HepG2 (cell line): ENCODE data around the gene COBL. TPM values are rescaled to one million over a fixed set of nuclear protein-coding genes. Genes with fewer than 3 reads are reported as not detected.

ENCODE experiments used
- ATAC-seq: fragments of 200-7000 bp; cut with Tn5 transposase; 3 replicates; pipeline ENCODE4 v1.9.1; 2020; ENCODE audit warnings: mild to moderate bottlenecking, moderate library complexity
- BruUV-seq: library from RNA; stranded (reverse); fragments of 400-500 nt; replicated peaks from 2 replicates; lab custom pipeline; 2021; lab: Mats Ljungman, UMichigan
- CTCF ChIA-PET: fragments of 300-600 bp; formaldehyde crosslinking; extraction: SDS; loops from one replicate; lab custom pipeline; 2021; ENCODE audit warnings: low total read pairs, inconsistent platforms, low intra/inter-chr PET ratio; lab: Yijun Ruan, JAX
- POLR2A ChIA-PET: fragments of 350-600 bp; sonication (Branson Sonifier 250); formaldehyde crosslinking; loops from one replicate; lab custom pipeline; 2020; ENCODE audit warnings: antibody characterized with exemption, inconsistent platforms; lab: Yijun Ruan, JAX
- DNase-seq: peaks from one replicate; pipeline ENCODE4 v3.0.0-alpha.2; 2015; ENCODE audit warnings: low spot score
- FAIRE-seq: peaks from 3 replicates; lab custom pipeline; 2011; peaks lifted over from hg19 to GRCh38; lab: Jason Lieb, UNC
- H2AFZ ChIP-seq: one replicate; pipeline ENCODE4 v1.6.1; 2011; ENCODE audit warnings: low read length, inconsistent platforms
- H3K27ac ChIP-seq: fragments of 300-600 bp; 3 replicates; pipeline ENCODE4 v1.8.0; 2011; ENCODE audit warnings: mixed run types, mild to moderate bottlenecking, mixed read lengths, low read length, inconsistent platforms; ENCODE audit not compliant: insufficient read depth; ENCODE audit errors: extremely low read length
- H3K27me3 ChIP-seq, 2 experiments: fragments of 200-600 bp in 1 of 2; 2 replicates in 1 of 2; 3 replicates in 1 of 2; pipeline versions ENCODE4 v1.6.0 to v1.8.0; 2011; ENCODE audit warnings: low read length in 2 of 2, mild to moderate bottlenecking in 2 of 2, moderate library complexity in 2 of 2, inconsistent platforms in 1 of 2; ENCODE audit not compliant: insufficient read depth in 2 of 2, control insufficient read depth in 1 of 2
- H3K36me3 ChIP-seq, 2 experiments: fragments of 200-600 bp in 1 of 2; replicated peaks in 1 of 2; 2 replicates in 1 of 2; 3 replicates in 1 of 2; pipeline versions ENCODE4 v1.5.1 to v1.8.0; 2011; ENCODE audit warnings: low read length in 2 of 2, inconsistent platforms in 1 of 2; ENCODE audit not compliant: insufficient read depth in 2 of 2, control insufficient read depth in 1 of 2
- H3K4me1 ChIP-seq: 2 replicates; pipeline ENCODE4 v1.5.1; 2012; ENCODE audit warnings: low read length, inconsistent platforms; ENCODE audit not compliant: insufficient read depth
- H3K4me2 ChIP-seq: 2 replicates; pipeline ENCODE4 v1.6.0; 2011; ENCODE audit warnings: low read depth, low read length, inconsistent platforms
- H3K4me3 ChIP-seq, 3 experiments: fragments of 200-600 bp in 1 of 3; sonication (generic), shearing (Covaris generic) in 1 of 3; replicated peaks in 1 of 3; 2 replicates each; pipeline ENCODE4 v1.5.1; 2011 to 2016; ENCODE audit warnings: low read length in 3 of 3, inconsistent platforms in 2 of 3, low read depth in 2 of 3, mild to moderate bottlenecking in 2 of 3, control low read depth in 1 of 3, mixed read lengths in 1 of 3; ENCODE audit not compliant: insufficient read depth in 1 of 3
- H3K79me2 ChIP-seq: one replicate; pipeline ENCODE4 v1.6.1; 2011; ENCODE audit warnings: low read length, inconsistent platforms; ENCODE audit not compliant: insufficient read depth
- H3K9ac ChIP-seq: 2 replicates; pipeline ENCODE4 v1.6.0; 2011; ENCODE audit warnings: mild to moderate bottlenecking, low read depth, low read length, inconsistent platforms; ENCODE audit not compliant: insufficient read depth
- H3K9me3 ChIP-seq: 2 replicates; pipeline ENCODE4 v1.5.1; 2012; ENCODE audit warnings: mild to moderate bottlenecking, low read length
- H4K20me1 ChIP-seq: 2 replicates; pipeline ENCODE4 v1.6.0; 2011; ENCODE audit warnings: inconsistent platforms, mild to moderate bottlenecking, low read length, moderate library complexity; ENCODE audit not compliant: insufficient read depth
- FOXC1 ChIP-seq: sonication (generic); formaldehyde crosslinking; IDR thresholded peaks from 2 replicates; pipeline ENCODE4 v1.8.0; 2022; ENCODE audit warnings: mild to moderate bottlenecking, missing genetic modification reagents, borderline replicate concordance
- IKZF5 ChIP-seq: IDR thresholded peaks from 2 replicates; pipeline ENCODE4 v1.6.1; 2018; ENCODE audit warnings: missing genetic modification reagents, mild to moderate bottlenecking, missing compliant biosample characterization
- JDP2 ChIP-seq: sonication (generic); formaldehyde crosslinking; IDR thresholded peaks from 2 replicates; pipeline ENCODE4 v1.8.1; 2022; ENCODE audit warnings: missing genetic modification reagents, borderline replicate concordance
- KLF11 ChIP-seq: IDR thresholded peaks from 2 replicates; pipeline ENCODE4 v1.6.1; 2016; ENCODE audit warnings: missing compliant biosample characterization
- KLF16 ChIP-seq, 2 experiments: sonication (generic) in 1 of 2; formaldehyde crosslinking in 1 of 2; IDR thresholded peaks; 2 replicates each; pipeline versions ENCODE4 v1.6.1 to v1.8.0; 2016 to 2023; ENCODE audit warnings: missing genetic modification reagents in 2 of 2, missing compliant biosample characterization in 1 of 2
- RCOR2 ChIP-seq: IDR thresholded peaks from 2 replicates; pipeline ENCODE4 v1.6.1; 2016; ENCODE audit warnings: missing biosample characterization, missing genetic modification reagents
- TEF ChIP-seq: sonication (generic); formaldehyde crosslinking; IDR thresholded peaks from 2 replicates; pipeline ENCODE4 v1.5.0; 2020; ENCODE audit warnings: missing genetic modification reagents
- THYN1 ChIP-seq: sonication (generic); formaldehyde crosslinking; IDR thresholded peaks from 2 replicates; pipeline ENCODE4 v1.8.1; 2023; ENCODE audit warnings: low read depth, mild to moderate bottlenecking, moderate library complexity, missing genetic modification reagents, borderline replicate concordance
- ZNF232 ChIP-seq: sonication (generic); formaldehyde crosslinking; IDR thresholded peaks from 2 replicates; pipeline ENCODE4 v1.4.0; 2020; ENCODE audit warnings: missing genetic modification reagents, borderline replicate concordance
- ZNF747 ChIP-seq: sonication (generic); formaldehyde crosslinking; IDR thresholded peaks from 2 replicates; pipeline ENCODE4 v1.8.1; 2023; ENCODE audit warnings: missing genetic modification reagents, mild to moderate bottlenecking, borderline replicate concordance
- WGBS: methylation state at CpG from one replicate; pipeline ENCODE4 v1.1.6; 2017; ENCODE audit warnings: low lambda C conversion rate; 5-methylcytosine and 5-hydroxymethylcytosine counted together
- in situ Hi-C: cut with HindIII; loops from 2 replicates; pipeline ENCODE4 v1.10.0; 2017; ENCODE audit warnings: low pct_unique_long_range_greater_than_20kb; ENCODE audit not compliant: extremely low pct_ligation_motif_present
- intact Hi-C: fragments of 100-400 bp; cut with micrococcal nuclease; formaldehyde crosslinking; loops from one replicate; pipeline ENCODE4 v1.10.0; 2022; ENCODE audit not compliant: unreplicated experiment
- polyA plus RNA-seq, 8 experiments: library from polyadenylated mRNA; depleted of rRNA in 3 of 8; stranded (reverse) in 7 of 8; unstranded in 1 of 8; fragments of >200 nt; fragmentation: Illumina TruSeq in 4 of 8; extraction: Trizol in 4 of 8; gene quantifications; 2 replicates each; pipeline versions ENCODE4 v1.2.1 to v1.2.3, GENCODE V29; 2011 to 2016; ENCODE audit warnings: low read depth in 4 of 8, missing spikeins in 1 of 8, mixed read lengths in 1 of 8; ENCODE audit not compliant: insufficient read depth in 1 of 8
- total RNA-seq, 5 experiments: library from RNA; depleted of rRNA; stranded (reverse); fragments of >200 nt; fragmentation: Illumina TruSeq; extraction: Trizol; gene quantifications; 2 replicates each; pipeline ENCODE4 v1.2.3, GENCODE V29; 2016; ENCODE audit warnings: low read depth in 1 of 5
- TF ChIP-seq, protein P1 (sequence below): sonication (generic); formaldehyde crosslinking; conservative IDR thresholded peaks from 2 replicates; pipeline ENCODE4 v1.4.0; 2020; ENCODE audit warnings: missing genetic modification reagents

The COBL gene
- total and polyA plus RNA-seq, 2 of the 13 experiments (the other 11 are each of a cell fraction or from before 2014, with no cell fraction given), result 3.8 to 4.9 TPM

DNA sequence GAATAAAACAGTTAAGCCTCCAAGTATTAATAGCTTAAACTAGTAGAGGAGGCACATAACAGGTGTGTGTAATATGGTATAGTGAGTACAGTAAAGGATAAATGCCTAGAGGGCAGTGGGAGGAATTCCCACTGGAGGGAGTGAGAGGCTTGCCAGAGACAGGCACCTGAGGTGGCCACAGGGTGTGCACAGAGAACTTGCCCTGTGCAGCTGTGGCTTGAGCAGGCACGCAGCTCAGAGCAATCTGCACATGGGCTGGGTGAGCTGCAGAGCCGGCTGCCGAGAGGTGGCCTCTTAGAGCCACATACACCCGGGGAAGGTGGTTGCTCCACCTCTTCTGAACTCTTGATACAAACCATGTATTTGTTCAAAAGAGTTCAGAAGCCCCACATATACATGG lies 237.1 kb downstream of the COBL start (continued):
- TF ChIP-seq IKZF5, result no peak
- TF ChIP-seq JDP2 (CRISPR knock-in tag), result no peak
- TF ChIP-seq ZNF747 (CRISPR knock-in tag), result no peak

GRCh38 chr7:51078653-51079052 lies 238.0 kb downstream of the COBL start:
- peaks cover 0 to 15% of the 10 kb centered on the region in 2 experiments; a peak in 2 of 5 replicates for H3K36me3 ChIP-seq
- POLR2A ChIA-PET, result no interaction called here
- no peaks in the 10 kb centered on the region for H3K27me3 ChIP-seq
- no peak overlapping the region for H3K27ac ChIP-seq
- no peak for FAIRE-seq
- BruUV-seq, result no TSS peak
- H2AFZ ChIP-seq, result no peak overlapping the region
- no peak overlapping the region for H3K4me3 ChIP-seq
- intact Hi-C loops (no loop called here), in situ Hi-C loops (no loop called here)
- no peak for ATAC-seq
- no peaks in the 10 kb centered on the region for H3K79me2 ChIP-seq
- H3K4me2 ChIP-seq, result no peak overlapping the region
- no peaks in the 10 kb centered on the region for H3K9me3 ChIP-seq
- CTCF ChIA-PET, result no interaction called here
- WGBS, result no CpG with 5 or more reads among the region's 5 CpGs
- DNase-seq, result no peak
- H3K4me1 ChIP-seq, result no peaks in the 10 kb centered on the region
- no peak overlapping the region for H3K9ac ChIP-seq
- no peaks in the 10 kb centered on the region for H4K20me1 ChIP-seq
- TF ChIP-seq KLF16 (CRISPR knock-in tag; IDR thresholded peaks at IDR 0.05) (no peak), TEF (CRISPR knock-in tag) (no peak), FOXC1 (CRISPR knock-in tag) (no peak), THYN1 (CRISPR knock-in tag) (no peak), ZNF232 (CRISPR knock-in tag) (no peak), KLF11 (CRISPR knock-in tag) (no peak), RCOR2 (CRISPR knock-in tag) (no peak)
- TF ChIP-seq, protein P1, sequence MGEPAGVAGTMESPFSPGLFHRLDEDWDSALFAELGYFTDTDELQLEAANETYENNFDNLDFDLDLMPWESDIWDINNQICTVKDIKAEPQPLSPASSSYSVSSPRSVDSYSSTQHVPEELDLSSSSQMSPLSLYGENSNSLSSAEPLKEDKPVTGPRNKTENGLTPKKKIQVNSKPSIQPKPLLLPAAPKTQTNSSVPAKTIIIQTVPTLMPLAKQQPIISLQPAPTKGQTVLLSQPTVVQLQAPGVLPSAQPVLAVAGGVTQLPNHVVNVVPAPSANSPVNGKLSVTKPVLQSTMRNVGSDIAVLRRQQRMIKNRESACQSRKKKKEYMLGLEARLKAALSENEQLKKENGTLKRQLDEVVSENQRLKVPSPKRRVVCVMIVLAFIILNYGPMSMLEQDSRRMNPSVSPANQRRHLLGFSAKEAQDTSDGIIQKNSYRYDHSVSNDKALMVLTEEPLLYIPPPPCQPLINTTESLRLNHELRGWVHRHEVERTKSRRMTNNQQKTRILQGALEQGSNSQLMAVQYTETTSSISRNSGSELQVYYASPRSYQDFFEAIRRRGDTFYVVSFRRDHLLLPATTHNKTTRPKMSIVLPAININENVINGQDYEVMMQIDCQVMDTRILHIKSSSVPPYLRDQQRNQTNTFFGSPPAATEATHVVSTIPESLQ, result no peak
